AG09309 (cell line): ENCODE results near the gene NDUFB8.
"Not testable (repeated sequence)": the region's sequence is repeated elsewhere in the genome, so short reads cannot be mapped to it uniquely, and the experiment has no call there.

Source experiments
- DNase-seq: peaks from one replicate; pipeline ENCODE4 v3.0.0-alpha.2; 2010; ENCODE audit warnings: low read depth
- H3K4me3 ChIP-seq: 2 replicates; pipeline ENCODE4 v1.5.1; 2011; ENCODE audit warnings: mild to moderate bottlenecking, low read depth, low read length, moderate library complexity; ENCODE audit not compliant: control insufficient read depth
- TF ChIP-seq, protein P1 (sequence below): IDR thresholded peaks from 2 replicates; pipeline ENCODE4 v1.5.1; 2011; ENCODE audit warnings: mild to moderate bottlenecking, low read depth, low read length, inconsistent platforms; ENCODE audit not compliant: insufficient read depth, control insufficient read depth; ENCODE audit errors: missing control alignments

The NDUFB8 gene

GRCh38 chr10:100529475-100530298 is at the start of gene NDUFB8:
NDUFB8 (minus strand) TSS chr10:100529871; CDS start chr10:100529851, 20 bp downstream.
- peak within 1 kb of the TSS; percentile 84 for H3K4me3 ChIP-seq
- peak; percentile 33 for DNase-seq
- TF ChIP-seq, protein P1, sequence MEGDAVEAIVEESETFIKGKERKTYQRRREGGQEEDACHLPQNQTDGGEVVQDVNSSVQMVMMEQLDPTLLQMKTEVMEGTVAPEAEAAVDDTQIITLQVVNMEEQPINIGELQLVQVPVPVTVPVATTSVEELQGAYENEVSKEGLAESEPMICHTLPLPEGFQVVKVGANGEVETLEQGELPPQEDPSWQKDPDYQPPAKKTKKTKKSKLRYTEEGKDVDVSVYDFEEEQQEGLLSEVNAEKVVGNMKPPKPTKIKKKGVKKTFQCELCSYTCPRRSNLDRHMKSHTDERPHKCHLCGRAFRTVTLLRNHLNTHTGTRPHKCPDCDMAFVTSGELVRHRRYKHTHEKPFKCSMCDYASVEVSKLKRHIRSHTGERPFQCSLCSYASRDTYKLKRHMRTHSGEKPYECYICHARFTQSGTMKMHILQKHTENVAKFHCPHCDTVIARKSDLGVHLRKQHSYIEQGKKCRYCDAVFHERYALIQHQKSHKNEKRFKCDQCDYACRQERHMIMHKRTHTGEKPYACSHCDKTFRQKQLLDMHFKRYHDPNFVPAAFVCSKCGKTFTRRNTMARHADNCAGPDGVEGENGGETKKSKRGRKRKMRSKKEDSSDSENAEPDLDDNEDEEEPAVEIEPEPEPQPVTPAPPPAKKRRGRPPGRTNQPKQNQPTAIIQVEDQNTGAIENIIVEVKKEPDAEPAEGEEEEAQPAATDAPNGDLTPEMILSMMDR: no peak

DNA sequence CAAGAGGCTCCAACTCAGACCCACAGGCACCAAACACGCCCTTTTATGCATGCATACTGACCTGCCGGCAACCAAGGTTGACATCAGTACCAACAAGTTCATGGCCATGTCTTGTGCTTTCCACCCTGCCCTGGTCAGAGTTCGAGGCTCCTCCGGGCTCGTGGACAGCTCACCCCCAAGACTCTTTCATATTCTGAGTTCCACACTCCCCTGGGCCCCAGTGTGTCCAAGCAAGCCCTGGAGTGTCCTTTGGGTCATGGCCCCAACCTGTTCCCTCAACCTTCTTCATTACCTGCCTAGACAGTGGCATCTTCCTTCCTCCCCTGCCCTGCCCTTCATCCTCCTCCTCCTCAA is 46.6 kb upstream of the NDUFB8 start:
- H3K4me3 ChIP-seq: no peak overlapping the region
- no peak for DNase-seq
- TF ChIP-seq, protein P1: no peak

GRCh38 chr10:100575585-100576281 is 46.1 kb upstream of the NDUFB8 start:
- TF ChIP-seq, protein P1: no peak
- no peak overlapping the region for H3K4me3 ChIP-seq
- no peak for DNase-seq

GRCh38 chr10:100575146-100575545 is 45.5 kb upstream of the NDUFB8 start:
- DNase-seq, H3K4me3 ChIP-seq: not testable (repeated sequence)

- TF ChIP-seq, protein P1: no peak
- no peak overlapping the region for H3K4me3 ChIP-seq
- DNase-seq: no peak
These were observed 41.6 kb upstream of the NDUFB8 start for GRCh38 chr10:100571084-100571856.

GRCh38 chr10:100570506-100570905 is 40.8 kb upstream of the NDUFB8 start:
- no peak overlapping the region for H3K4me3 ChIP-seq
- no peak for DNase-seq
- TF ChIP-seq, protein P1: no peak
